HG03342 (cell line): Measurements from ENCODE around the gene UCK2.

Source experiments
- ATAC-seq: cut with Tn5 transposase; IDR thresholded peaks from one replicate; pipeline ENCODE4 v1.9.1; 2021; ENCODE audit warnings: mild to moderate bottlenecking, moderate library complexity; ENCODE audit not compliant: unreplicated experiment

The UCK2 gene

GRCh38 chr1:165897326-165898303, 70.2 kb downstream of the UCK2 start:
- ATAC-seq, result no peak

DNA sequence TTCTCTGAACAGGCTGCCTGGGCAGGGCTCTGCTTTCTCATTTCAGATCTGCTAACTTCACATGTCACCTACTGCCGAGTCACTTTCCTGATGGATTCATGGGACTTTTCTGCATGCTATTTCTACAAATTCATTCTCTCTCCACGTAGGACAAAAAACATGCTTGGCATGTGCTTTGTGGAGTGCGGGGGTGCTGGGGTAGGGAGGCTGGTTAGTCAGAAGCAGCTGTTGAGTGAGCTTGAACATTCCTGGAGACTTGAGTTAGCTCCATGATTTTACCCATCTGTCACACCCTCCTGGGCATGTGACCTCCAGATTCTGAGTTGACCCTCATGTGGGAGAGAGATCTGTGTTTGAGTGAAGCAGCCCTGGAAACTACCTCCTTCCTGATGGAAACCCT, 71.4 kb downstream of the UCK2 start:
- no peak for ATAC-seq

GRCh38 chr1:165899461-165899941, 72.1 kb downstream of the UCK2 start:
- no peak for ATAC-seq

- ATAC-seq, result no peak
These were observed 73.4 kb downstream of the UCK2 start for GRCh38 chr1:165900576-165901380.

DNA sequence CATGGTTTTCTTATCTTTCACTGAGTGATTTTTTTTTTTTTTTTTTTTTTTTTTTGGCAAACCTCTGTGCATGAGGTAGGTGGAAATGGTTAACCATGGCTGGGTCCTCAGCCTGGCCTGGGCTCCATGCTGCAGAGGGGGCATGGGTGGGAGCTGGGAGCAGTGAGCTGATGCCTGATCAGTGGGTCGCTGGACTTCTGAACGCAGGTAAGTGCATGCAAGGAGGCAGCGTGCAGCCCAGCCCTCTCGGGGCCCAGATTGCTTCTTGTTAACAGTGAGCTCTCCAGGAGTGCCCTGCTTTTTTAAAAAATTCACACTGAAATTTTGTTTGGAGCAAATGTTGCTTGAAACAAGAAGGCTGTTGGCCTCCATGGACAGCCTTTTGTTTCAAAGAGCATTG, 75.2 kb downstream of the UCK2 start:
- ATAC-seq, result no peak

GRCh38 chr1:165903672-165904071, 76.3 kb downstream of the UCK2 start:
- no peak for ATAC-seq

- no peak for ATAC-seq
These were observed 77.5 kb downstream of the UCK2 start for GRCh38 chr1:165904948-165905347.

GRCh38 chr1:165905853-165906252, 78.4 kb downstream of the UCK2 start:
- ATAC-seq, result no peak

GRCh38 chr1:165907256-165907857, 79.9 kb downstream of the UCK2 start:
- no peak for ATAC-seq

DNA sequence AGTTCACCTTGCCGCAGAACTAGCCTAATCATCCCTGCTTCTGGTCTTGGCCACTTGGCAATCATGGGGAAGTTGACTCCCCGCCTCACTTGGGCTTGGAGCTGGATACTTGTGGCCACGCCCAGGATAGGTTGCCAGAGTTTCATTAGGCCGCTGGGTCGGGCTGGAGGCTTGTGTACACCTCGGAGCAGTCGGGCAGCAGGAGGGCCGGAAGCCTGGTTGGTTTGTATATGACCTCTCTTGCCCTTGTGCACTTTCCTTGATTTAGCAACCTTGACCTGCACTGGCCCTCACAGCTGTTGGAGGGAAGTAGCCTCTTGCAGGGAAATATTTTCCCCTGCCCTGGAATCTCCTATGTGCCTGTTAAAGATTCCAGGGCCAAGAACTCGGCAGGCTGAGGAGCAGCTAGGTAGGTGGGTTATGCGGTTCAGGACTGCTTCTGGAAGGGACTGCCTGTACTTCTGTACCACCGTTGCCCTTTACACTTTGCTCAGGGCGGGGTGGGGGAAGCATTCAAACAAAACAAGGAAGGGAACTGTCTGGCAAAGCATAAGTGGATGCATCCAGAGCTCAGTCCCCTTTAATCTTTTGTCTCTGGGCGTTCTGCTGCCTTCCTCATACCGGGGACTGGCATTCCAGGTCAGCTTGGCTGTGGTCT, 83.5 kb downstream of the UCK2 start:
- no peak for ATAC-seq

- ATAC-seq, result no peak
These were observed 84.3 kb downstream of the UCK2 start for GRCh38 chr1:165911609-165912281.

- ATAC-seq, result no peak
These were observed 85.2 kb downstream of the UCK2 start for GRCh38 chr1:165912638-165913037.

DNA sequence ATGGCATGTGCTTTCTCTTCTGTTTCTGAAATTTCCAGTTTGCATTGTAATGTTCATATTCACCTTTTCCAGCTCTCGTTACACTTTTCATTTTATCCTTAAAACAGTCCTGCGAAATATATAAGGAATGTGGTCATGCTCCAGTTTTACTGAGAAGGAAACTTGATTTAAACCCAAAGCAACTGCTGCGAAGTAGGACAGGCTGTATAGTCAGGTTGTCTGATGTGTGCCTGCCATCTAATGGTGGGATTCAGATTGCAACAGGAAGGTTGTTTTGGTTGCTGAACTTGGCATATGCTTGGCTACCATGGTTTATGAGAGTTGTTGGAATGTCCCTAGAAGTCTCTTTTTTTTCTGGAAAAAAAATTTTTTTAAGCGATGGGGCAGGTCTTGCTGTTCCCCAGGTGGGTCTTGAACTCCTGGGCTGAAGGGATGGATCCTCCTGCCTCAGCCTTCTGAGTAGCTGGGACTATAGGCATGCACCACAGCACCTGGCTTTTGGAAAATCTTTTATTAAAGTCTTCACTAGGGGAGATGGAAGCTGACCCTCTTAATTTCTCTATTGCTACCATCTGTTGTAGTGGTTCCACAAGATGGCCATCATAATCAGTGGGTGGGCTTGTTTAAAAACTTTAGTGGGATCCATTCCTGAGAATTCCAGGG, 86.9 kb downstream of the UCK2 start:
- ATAC-seq, result peak; percentile 85

GRCh38 chr1:165915480-165915879, 88.1 kb downstream of the UCK2 start:
- no peak for ATAC-seq

GRCh38 chr1:165915932-165916348, 88.5 kb downstream of the UCK2 start:
- no peak for ATAC-seq

- no peak for ATAC-seq
These were observed 89.8 kb downstream of the UCK2 start for GRCh38 chr1:165917166-165917565.

GRCh38 chr1:165924117-165924516, 96.7 kb downstream of the UCK2 start:
- ATAC-seq, result no peak

DNA sequence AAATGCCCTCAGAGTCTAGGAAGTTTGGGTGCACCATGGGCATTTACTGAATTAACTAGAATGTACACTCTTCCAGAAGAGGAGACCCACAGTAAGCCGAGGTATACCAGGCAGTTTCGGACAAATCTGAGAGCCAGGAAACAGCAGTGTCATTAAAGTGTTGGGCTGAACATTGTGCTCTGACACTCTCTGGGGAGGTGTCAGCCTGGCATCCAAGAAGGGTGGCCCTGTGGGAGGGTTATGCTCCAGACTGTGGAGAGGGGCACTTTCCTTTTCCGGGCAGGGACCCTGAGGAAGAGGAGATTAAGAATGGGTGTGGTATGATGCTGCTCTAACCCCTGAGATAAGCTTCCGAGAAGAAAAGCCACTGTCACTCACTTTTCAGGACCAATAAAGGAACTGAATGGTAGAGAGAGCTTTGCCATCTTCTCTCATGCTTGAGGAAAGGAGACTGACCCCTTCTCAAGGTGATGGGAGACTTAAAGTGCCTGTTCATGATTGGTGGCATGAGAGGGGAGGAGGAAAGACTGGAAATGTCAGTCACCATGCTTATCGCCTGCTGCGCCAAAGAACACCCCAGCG, 98.2 kb downstream of the UCK2 start:
- ATAC-seq, result no peak

DNA sequence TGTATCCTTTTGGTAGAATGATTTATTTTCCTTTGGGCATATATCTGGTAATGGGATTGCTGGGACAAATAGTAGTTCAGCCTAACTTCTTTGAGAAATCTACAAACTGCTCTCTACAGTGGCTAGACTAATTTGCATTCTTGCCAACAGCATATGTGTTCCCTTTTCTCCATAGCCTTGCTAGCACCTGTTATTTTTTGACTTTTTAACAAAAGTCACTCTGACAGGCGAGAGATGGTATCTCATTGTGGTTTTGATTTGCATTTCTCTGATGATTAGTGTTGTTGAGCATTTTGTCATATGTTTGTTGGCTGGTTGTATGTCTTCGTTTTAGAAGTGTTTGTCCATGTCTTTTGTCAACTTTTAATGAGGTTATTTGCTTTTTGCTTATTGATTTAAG, 99.8 kb downstream of the UCK2 start:
- ATAC-seq, result peak; percentile 68
